ENCODE results near the gene COL7A1. TPM values are rescaled to one million over a fixed set of nuclear protein-coding genes. Genes with fewer than 3 reads are reported as not detected.

The COL7A1 gene
- total RNA-seq (2021) (16.4 and 24.8 TPM in 2 replicates), Bru-seq, nascent RNA (percentile 40 among the genes with signal in this experiment), BruChase-seq, experiment 1, labeled RNA remaining after a 2-hour chase (percentile 51 among the genes with signal in this experiment), BruChase-seq, experiment 2, labeled RNA remaining after a 6-hour chase (percentile 67 among the genes with signal in this experiment)
- long read RNA-seq, partial matches to known transcripts, result 3 of 12 reads
- long read RNA-seq, other reads (novel, unspliced or antisense), result 8 of 12 reads

GRCh38 chr3:48595075-48595525, at the start of gene COL7A1:
Gene COL7A1 (minus strand): TSS chr3:48595329. CDS start chr3:48595159, 170 bp downstream.
- intact Hi-C loops (cut with micrococcal nuclease; ENCODE audit: unreplicated experiment), result no loop called here
- TF ChIP-seq CTCF (conservative IDR thresholded peaks at IDR 0.05; ENCODE audit: low read depth, low read length) (no peak), EZH2 (IDR thresholded peaks at IDR 0.05; ENCODE audit: borderline replicate concordance, low read depth, low read length, poor library complexity, severe bottlenecking) (no peak)
- peak; percentile 32 for DNase-seq (ENCODE audit: low spot score)
- no TSS peak for BruUV-seq (replicated peaks)
- peak within 1 kb of the TSS; percentile 13 for H3K27ac ChIP-seq (ENCODE audit: low read depth, low read length, poor library complexity, severe bottlenecking)
- peaks cover 24% of the 10 kb centered on the region for H3K4me1 ChIP-seq (ENCODE audit: insufficient read depth, low read length, poor library complexity, severe bottlenecking)
- H3K9me3 ChIP-seq (ENCODE audit: low read depth, low read length, poor library complexity, severe bottlenecking), result no peaks in the 10 kb centered on the region
- no peaks in the 10 kb centered on the region for H3K27me3 ChIP-seq (replicated peaks; ENCODE audit: insufficient read depth, low read depth, low read length, poor library complexity)
- peaks cover 3% of the 10 kb centered on the region for H3K36me3 ChIP-seq (ENCODE audit: insufficient read depth, low read length, poor library complexity, severe bottlenecking)
- CTCF ChIA-PET, result no interaction called here
- POLR2A ChIA-PET (ENCODE audit: low non-redundant PET), result no interaction called here
- H3K4me3 ChIP-seq (ENCODE audit: low read depth, low read length, poor library complexity, severe bottlenecking), result peak within 1 kb of the TSS; percentile 42

GRCh38 chr3:48642605-48643004, 47.5 kb upstream of the COL7A1 start:
- Histone ChIP-seq H3K36me3 (ENCODE audit: insufficient read depth, low read length, poor library complexity, severe bottlenecking) (no peaks in the 10 kb centered on the region), H3K4me1 (ENCODE audit: insufficient read depth, low read length, poor library complexity, severe bottlenecking) (no peaks in the 10 kb centered on the region), H3K27ac (ENCODE audit: low read depth, low read length, poor library complexity, severe bottlenecking) (no peak overlapping the region), H3K4me3 (ENCODE audit: low read depth, low read length, poor library complexity, severe bottlenecking) (no peak overlapping the region), H3K9me3 (ENCODE audit: low read depth, low read length, poor library complexity, severe bottlenecking) (no peaks in the 10 kb centered on the region), H3K27me3 (replicated peaks; ENCODE audit: insufficient read depth, low read depth, low read length, poor library complexity) (no peaks in the 10 kb centered on the region)
- no peak for DNase-seq (ENCODE audit: low spot score)
- intact Hi-C loops (cut with micrococcal nuclease; ENCODE audit: unreplicated experiment), result no loop called here
- no TSS peak for BruUV-seq (replicated peaks)
- TF ChIP-seq CTCF (conservative IDR thresholded peaks at IDR 0.05; ENCODE audit: low read depth, low read length), result no peak
- no peak for TF ChIP-seq EZH2 (IDR thresholded peaks at IDR 0.05; ENCODE audit: borderline replicate concordance, low read depth, low read length, poor library complexity, severe bottlenecking)
- CTCF ChIA-PET, result no interaction called here
- POLR2A ChIA-PET (ENCODE audit: low non-redundant PET), result no interaction called here

DNA sequence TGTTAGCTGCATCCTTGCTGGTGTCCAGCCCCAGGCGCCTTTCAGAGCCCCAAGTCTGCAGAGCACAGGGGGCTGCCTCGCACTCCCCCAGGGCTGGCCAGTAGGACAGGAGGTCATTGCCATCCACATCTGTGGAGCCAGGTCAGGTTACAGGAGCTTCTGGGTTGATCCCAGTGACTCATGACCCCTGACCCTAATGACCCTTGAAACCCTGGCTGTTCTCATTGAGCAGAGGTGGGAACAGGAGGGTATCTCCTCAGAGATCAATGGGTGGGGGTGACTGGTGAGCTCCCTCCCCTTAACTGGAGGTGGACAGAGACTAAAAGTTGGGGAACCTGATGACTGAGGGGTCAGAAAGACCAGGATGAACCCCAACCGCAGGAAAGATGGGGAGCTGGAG, 46.3 kb upstream of the COL7A1 start:
- Histone ChIP-seq H3K4me3 (ENCODE audit: low read depth, low read length, poor library complexity, severe bottlenecking) (no peak overlapping the region), H3K4me1 (ENCODE audit: insufficient read depth, low read length, poor library complexity, severe bottlenecking) (no peaks in the 10 kb centered on the region), H3K9me3 (ENCODE audit: low read depth, low read length, poor library complexity, severe bottlenecking) (no peaks in the 10 kb centered on the region), H3K27me3 (replicated peaks; ENCODE audit: insufficient read depth, low read depth, low read length, poor library complexity) (no peaks in the 10 kb centered on the region), H3K27ac (ENCODE audit: low read depth, low read length, poor library complexity, severe bottlenecking) (no peak overlapping the region), H3K36me3 (ENCODE audit: insufficient read depth, low read length, poor library complexity, severe bottlenecking) (no peaks in the 10 kb centered on the region)
- BruUV-seq (replicated peaks), result no TSS peak
- intact Hi-C loops (cut with micrococcal nuclease; ENCODE audit: unreplicated experiment), result no loop called here
- TF ChIP-seq EZH2 (IDR thresholded peaks at IDR 0.05; ENCODE audit: borderline replicate concordance, low read depth, low read length, poor library complexity, severe bottlenecking) (no peak), CTCF (conservative IDR thresholded peaks at IDR 0.05; ENCODE audit: low read depth, low read length) (no peak)
- POLR2A ChIA-PET (ENCODE audit: low non-redundant PET), result no interaction called here
- CTCF ChIA-PET, result no interaction called here
- no peak for DNase-seq (ENCODE audit: low spot score)

Data from A673 (cell line).